Activated naive CD4-positive, alpha-beta T cell treated with anti-CD3 and anti-CD28 coated beads, Interleukin-2, amount 50 U/mL, for 24 hours (primary cell): ENCODE data around the gene IGFBP6.
A peak's percentile ranks its signal among the peaks of the same experiment; 100 is the strongest.

Source experiments
- H3K27ac Mint-ChIP-seq: one replicate; pipeline ENCODE4 v1.8.0; 2021; ENCODE audit warnings: mild to moderate bottlenecking, mixed read lengths
- H3K27me3 Mint-ChIP-seq: one replicate; pipeline ENCODE4 v1.8.0; 2021; ENCODE audit warnings: mixed read lengths
- H3K36me3 Mint-ChIP-seq: one replicate; pipeline ENCODE4 v1.8.0; 2021; ENCODE audit warnings: mixed read lengths
- H3K4me1 Mint-ChIP-seq: one replicate; pipeline ENCODE4 v1.8.0; 2021; ENCODE audit warnings: mixed read lengths
- H3K4me3 Mint-ChIP-seq: one replicate; pipeline ENCODE4 v1.8.0; 2021; ENCODE audit warnings: mild to moderate bottlenecking, mixed read lengths
- H3K9me3 Mint-ChIP-seq: one replicate; pipeline ENCODE4 v1.8.0; 2021; ENCODE audit warnings: mixed read lengths

The IGFBP6 gene, protein sequence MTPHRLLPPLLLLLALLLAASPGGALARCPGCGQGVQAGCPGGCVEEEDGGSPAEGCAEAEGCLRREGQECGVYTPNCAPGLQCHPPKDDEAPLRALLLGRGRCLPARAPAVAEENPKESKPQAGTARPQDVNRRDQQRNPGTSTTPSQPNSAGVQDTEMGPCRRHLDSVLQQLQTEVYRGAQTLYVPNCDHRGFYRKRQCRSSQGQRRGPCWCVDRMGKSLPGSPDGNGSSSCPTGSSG

DNA sequence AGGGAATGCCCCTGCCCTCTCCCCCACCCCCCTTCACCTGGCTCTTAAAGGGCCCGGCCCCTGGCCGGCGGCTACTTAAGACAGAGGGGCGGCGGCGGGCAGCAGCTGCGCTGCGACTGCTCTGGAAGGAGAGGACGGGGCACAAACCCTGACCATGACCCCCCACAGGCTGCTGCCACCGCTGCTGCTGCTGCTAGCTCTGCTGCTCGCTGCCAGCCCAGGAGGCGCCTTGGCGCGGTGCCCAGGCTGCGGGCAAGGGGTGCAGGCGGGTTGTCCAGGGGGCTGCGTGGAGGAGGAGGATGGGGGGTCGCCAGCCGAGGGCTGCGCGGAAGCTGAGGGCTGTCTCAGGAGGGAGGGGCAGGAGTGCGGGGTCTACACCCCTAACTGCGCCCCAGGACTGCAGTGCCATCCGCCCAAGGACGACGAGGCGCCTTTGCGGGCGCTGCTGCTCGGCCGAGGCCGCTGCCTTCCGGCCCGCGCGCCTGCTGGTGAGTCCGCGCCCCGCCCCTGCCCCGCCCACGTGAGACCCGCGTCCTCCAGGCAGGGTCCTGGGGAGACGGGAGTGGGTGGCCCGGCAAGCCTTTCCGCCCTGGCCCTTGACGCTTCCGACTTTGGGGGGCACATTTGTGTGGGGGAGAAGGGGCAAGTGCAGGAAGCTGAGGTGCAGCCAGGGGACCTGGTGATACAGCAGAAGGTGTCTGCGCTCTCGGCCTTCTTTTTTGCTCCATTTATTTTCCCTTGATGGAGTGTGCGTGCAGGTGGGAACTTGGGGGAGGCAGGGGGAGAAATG is at the start of gene IGFBP6:
IGFBP6 (plus strand) TSS at position 104 of the 790 bp plus-strand sequence; CDS start at position 155, 51 bp downstream.
- peak within 1 kb of the TSS; percentile 73 for H3K27ac Mint-ChIP-seq
- peak within 1 kb of the TSS; percentile 85 for H3K4me3 Mint-ChIP-seq
- peaks cover 32% of the 10 kb centered on the region for H3K4me1 Mint-ChIP-seq
- H3K27me3 Mint-ChIP-seq, result no peaks in the 10 kb centered on the region
- H3K9me3 Mint-ChIP-seq, result no peaks in the 10 kb centered on the region
- no peaks in the 10 kb centered on the region for H3K36me3 Mint-ChIP-seq

DNA sequence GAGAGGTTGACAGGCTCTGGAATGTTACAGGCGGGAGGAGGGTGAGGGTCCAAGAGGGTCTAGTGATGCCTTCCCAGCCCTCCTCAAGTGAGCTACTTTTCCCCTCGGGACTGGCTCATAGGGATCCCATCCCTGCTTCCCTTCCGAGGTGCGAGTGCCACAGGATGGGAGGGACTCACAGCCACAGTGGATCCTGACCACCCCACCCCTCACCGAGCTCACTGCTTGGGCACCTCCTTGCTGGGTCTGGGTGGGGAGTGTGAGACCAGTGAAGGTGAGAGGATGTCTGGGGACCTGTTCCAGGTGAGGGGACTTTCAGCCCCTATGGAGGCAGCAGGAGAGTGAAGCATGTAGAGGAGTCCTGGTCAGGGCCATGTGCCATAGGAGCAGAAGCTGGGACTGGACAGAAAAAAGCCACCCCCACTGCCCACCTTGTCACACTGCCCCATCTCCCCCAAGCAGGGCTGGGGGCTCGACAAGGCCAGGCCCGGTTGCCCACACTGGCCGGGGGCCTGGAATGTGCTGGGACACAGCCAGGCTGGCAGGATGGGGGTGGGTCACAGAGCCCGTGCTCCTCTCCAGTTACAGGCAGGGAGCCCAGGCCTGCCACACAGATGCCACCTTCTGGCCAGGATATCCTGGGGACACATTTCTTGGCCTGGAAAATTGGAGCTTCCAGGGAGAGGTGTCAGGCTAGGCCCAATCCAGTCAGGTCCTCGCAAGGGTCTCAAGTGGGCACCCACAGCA is 49.3 kb upstream of the IGFBP6 start:
- H3K9me3 Mint-ChIP-seq, result no peaks in the 10 kb centered on the region

DNA sequence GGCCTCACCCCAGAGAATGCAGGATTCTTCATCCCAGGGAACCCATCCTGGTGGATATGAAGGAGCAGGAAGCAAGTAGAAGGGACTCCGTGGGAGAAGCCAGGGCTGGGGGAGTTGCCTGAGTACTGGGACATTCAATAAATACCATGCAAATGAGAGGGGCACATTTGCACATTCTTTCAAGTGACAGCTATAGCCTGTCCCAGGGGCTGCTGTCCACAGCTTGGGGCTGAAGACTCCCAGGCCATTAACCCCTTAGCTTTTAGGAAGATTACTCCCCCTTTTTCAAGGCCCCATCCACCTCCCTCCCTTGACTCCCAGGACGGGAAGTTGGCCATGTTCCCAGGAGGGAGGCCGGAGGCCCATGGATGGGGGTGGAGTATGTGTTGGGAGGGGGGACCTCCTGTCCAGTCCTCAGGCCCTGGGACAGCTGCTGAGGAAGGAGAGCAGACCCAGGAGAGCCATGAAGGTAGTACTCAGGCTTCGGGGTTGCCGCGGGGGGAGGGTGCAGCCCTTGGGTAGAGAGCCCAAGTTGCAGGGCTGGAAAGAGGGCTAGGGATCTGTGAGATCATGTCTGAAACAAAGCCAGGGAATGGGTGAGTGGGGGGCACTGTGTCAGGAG is 48.6 kb upstream of the IGFBP6 start:
- Mint-ChIP-seq H3K4me1 (peaks cover 25% of the 10 kb centered on the region), H3K9me3 (no peaks in the 10 kb centered on the region), H3K27me3 (no peaks in the 10 kb centered on the region), H3K36me3 (no peaks in the 10 kb centered on the region), H3K4me3 (no peak overlapping the region), H3K27ac (peak overlapping the region; percentile 46)

More for the DNA sequence above, 49.3 kb upstream of the IGFBP6 start:
- Mint-ChIP-seq H3K4me1 (peaks cover 22% of the 10 kb centered on the region), H3K27ac (peak overlapping the region; percentile 46), H3K4me3 (peak overlapping the region; percentile 42), H3K27me3 (no peaks in the 10 kb centered on the region), H3K36me3 (no peaks in the 10 kb centered on the region)

DNA sequence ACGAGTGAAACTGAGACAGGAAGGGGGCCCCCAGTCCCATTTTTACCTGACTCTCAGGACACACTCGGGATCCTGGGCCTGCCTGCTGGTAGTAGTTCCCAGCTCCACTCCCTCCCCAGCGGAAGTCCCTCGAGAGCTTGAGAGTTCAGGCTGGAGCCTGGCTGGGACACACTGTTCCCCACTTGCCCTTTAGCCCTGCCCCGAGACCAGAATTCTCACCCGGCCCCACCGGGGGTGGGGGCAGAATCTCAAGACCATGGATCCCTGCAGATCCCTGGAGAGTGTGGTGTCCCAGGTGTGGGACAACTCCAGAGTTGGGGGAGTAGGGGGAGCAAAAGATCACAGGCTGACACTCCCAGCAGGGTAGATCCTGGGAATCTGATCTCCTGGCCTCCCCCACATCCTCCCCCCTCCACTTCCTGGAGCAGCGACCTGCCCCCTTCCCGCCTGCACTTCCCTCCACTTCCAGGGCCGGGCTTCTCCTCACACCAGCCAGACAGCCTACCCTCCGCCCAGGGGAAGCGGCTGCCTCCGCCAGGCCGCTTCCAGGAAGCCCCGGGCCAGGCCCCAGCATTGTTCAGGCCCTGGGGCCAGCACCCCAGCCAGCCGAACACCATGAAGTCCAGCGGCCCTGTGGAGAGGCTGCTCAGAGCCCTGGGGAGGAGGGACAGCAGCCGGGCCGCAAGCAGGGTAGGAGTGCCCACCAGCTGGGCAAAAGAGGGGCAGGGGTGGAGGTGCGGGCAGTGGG is 47.7 kb upstream of the IGFBP6 start, which contains the start of gene TNS2:
TNS2 (plus strand) TSS at position 495 of the 748 bp plus-strand sequence; CDS start at position 616, 121 bp downstream.
- Mint-ChIP-seq H3K9me3 (no peaks in the 10 kb centered on the region), H3K27ac (peak within 1 kb of the TSS; percentile 51), H3K27me3 (no peaks in the 10 kb centered on the region), H3K4me3 (no peak within 1 kb of the TSS), H3K36me3 (no peaks in the 10 kb centered on the region), H3K4me1 (peaks cover 29% of the 10 kb centered on the region)

DNA sequence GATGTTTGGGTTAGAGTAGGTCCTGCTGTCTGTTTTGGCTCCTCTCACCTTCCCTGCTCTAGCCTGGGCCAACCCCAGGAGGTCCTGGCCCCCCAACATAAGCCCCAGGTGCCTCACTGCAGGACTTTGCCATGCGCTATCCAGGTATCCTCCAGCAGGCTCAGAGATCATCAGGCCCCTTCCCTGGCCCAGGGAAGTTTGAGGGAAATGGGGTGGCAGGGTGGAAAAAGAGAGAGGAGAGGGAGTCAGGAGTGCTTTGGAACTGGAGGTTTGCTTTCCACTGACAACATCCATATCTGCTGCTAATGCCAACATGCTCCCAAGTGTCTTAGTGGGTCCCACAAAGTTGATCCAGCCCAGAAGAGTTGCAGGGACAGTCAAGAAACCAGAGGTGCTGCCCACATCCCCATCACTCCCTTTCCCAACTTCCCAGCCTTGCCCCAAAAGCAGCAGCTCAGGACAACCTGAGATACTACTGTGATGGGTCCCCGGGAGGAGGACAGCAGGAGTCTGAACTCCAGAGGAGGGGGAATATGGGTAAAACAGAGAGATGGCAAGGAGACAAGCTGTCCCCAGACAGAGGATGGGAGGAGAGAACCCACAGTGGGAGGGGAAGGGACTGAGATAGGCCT is 46.9 kb upstream of the IGFBP6 start:
- Mint-ChIP-seq H3K9me3 (no peaks in the 10 kb centered on the region), H3K27ac (no peak overlapping the region), H3K27me3 (no peaks in the 10 kb centered on the region), H3K4me3 (no peak overlapping the region), H3K4me1 (peaks cover 32% of the 10 kb centered on the region), H3K36me3 (no peaks in the 10 kb centered on the region)

DNA sequence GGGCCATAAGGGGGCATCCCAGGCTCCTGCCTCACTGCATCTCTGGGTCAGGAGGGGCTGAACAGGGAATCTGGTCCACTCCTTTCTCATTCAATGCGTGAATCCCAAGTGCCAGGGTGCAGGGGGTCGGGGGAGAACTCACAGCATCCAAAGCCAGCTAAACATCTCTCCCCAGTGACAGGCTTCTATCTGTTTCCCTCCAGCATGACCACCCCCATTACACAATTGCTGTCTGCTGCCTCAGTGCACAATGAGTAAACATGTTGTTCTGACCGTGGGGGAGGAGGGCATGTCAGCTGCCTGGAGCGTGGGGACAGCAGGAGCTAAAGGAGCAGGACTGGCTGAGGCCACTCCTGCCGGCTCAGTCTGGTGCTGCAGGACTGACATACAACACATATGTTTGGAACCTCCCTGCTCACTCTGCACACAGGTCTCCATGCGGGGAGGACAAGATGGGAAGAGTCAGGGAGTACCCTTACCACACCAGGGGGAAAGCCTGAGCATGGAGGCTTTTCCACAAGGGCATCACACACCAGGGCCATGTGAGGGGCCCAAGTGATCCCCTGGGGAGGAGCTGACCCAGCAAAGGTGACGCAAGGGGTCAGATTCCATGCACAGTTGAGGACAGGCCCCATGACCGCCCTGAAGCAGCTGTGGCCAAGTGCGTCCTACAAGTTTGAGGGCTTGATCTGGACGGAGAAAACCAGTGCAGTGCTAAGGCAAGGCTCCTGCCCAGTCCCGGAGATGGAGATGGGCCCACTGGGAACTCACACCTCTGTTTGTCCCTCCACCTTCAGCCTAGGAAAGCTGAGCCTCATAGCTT is 46.2 kb upstream of the IGFBP6 start:
- no peaks in the 10 kb centered on the region for H3K9me3 Mint-ChIP-seq
- H3K27ac Mint-ChIP-seq, result no peak overlapping the region
- H3K4me1 Mint-ChIP-seq, result peaks cover 27% of the 10 kb centered on the region
- H3K36me3 Mint-ChIP-seq, result no peaks in the 10 kb centered on the region
- H3K27me3 Mint-ChIP-seq, result no peaks in the 10 kb centered on the region
- H3K4me3 Mint-ChIP-seq, result no peak overlapping the region

DNA sequence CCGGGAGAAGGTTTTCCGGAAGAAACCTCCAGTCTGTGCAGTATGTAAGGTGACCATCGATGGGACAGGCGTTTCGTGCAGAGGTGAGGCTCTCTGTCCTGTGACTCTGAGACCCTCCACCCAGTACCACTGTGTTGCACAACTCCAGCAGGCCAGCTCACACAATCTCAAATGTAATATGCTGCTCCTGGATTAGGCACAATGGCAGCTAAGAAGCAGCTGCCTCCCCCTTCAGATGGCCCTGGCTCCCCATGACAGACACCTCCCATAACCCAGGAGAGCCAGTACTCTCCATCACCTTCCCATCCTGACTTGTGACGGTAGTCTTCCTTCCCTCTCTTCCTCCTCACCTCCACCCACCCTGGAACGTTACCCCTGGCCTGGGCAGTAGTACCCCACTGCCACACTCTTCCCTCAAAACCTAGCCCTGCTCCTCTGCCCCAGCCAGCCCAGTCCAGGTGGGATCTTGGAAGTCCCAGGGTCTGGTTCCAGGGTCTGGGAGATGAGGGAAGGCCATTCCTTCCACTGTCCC is 45.5 kb upstream of the IGFBP6 start:
- H3K36me3 Mint-ChIP-seq, result no peaks in the 10 kb centered on the region
- no peaks in the 10 kb centered on the region for H3K9me3 Mint-ChIP-seq
- no peak overlapping the region for H3K27ac Mint-ChIP-seq
- no peak overlapping the region for H3K4me3 Mint-ChIP-seq
- no peaks in the 10 kb centered on the region for H3K27me3 Mint-ChIP-seq
- H3K4me1 Mint-ChIP-seq, result peaks cover 23% of the 10 kb centered on the region

DNA sequence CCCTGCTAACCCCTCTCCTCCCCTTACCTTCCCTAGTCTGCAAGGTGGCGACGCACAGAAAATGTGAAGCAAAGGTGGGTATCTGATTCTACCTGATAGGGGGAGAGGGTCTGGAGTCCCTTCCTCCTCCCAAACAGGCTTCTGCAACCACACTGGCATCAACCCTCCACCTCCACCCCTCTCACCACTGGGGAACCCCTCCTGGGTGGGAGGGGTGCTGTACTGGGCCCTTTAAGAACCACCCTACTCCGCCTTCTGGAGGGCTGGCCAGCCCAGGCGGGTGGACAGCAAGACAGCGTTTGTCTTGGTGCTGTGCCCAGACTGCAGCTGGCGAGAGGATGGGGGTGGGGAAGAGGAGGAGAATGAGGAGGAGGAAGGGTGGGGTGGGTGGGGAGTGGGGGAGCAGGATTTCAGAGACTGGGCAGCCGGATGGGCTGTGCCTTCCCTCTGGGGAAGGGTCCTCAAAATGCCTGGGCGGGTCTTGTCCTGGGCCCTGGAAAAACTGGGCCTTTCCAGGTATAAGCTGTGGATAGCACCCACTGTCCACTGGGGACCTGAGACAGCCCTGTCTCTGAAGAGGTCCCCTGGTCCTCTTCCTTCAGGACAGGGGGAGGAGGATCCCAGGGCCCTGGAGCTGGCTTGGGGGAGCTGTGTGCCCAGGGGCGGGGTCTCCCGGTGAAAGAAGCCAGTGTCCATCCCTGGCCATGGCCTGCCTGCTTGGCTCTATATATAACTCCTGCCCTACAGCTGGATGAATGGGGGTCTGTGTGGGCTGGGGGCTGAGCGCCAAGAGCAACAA is 44.8 kb upstream of the IGFBP6 start:
- H3K4me1 Mint-ChIP-seq, result peaks cover 23% of the 10 kb centered on the region
- no peak overlapping the region for H3K27ac Mint-ChIP-seq
- no peaks in the 10 kb centered on the region for H3K9me3 Mint-ChIP-seq
- no peaks in the 10 kb centered on the region for H3K36me3 Mint-ChIP-seq
- H3K27me3 Mint-ChIP-seq, result no peaks in the 10 kb centered on the region
- H3K4me3 Mint-ChIP-seq, result no peak overlapping the region

DNA sequence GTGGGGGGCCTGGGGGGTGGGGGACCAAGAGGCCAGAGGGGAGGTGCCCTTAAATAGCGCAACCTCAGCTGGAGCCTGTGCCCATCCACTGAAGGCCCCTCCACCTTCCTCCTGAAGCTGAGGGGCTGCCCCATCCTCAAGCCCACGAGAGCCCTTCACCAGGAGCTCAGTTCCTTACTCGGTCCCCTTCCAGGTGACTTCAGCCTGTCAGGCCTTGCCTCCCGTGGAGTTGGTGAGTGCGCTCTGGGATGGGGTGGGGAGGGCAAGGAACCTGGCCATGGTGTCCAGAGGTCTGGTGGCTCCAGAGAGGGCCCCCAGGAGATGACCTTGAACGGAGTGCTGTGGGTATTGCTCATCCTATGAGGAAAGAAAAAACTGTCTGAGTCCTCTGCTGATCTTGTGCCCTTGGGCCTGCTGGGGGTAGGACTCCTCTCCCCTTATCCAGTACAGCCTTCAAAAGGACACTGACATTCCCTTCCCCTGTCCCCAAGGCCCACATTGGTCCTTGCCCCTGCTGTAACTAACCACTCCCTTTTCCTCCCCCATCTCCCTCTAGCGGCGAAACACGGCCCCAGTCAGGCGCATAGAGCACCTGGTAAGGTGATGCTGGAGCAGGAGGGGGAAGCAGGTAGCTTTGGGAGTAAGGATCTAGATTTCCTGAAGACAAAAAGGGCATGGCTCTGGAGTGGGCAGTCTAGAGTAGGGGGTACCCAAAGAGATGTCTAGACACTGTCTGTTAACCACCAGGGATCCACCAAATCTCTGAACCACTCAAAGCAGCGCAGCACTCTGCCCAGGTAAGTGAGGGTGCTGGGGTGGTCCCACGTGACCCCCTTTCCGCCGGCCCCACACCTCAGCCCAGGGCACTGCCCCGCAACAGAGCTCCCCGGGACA is 44.0 kb upstream of the IGFBP6 start:
- no peaks in the 10 kb centered on the region for H3K9me3 Mint-ChIP-seq
- peak overlapping the region; percentile 96 for H3K27ac Mint-ChIP-seq
- H3K4me1 Mint-ChIP-seq, result peaks cover 19% of the 10 kb centered on the region
- peak overlapping the region; percentile 95 for H3K4me3 Mint-ChIP-seq
- H3K36me3 Mint-ChIP-seq, result no peaks in the 10 kb centered on the region
- no peaks in the 10 kb centered on the region for H3K27me3 Mint-ChIP-seq

DNA sequence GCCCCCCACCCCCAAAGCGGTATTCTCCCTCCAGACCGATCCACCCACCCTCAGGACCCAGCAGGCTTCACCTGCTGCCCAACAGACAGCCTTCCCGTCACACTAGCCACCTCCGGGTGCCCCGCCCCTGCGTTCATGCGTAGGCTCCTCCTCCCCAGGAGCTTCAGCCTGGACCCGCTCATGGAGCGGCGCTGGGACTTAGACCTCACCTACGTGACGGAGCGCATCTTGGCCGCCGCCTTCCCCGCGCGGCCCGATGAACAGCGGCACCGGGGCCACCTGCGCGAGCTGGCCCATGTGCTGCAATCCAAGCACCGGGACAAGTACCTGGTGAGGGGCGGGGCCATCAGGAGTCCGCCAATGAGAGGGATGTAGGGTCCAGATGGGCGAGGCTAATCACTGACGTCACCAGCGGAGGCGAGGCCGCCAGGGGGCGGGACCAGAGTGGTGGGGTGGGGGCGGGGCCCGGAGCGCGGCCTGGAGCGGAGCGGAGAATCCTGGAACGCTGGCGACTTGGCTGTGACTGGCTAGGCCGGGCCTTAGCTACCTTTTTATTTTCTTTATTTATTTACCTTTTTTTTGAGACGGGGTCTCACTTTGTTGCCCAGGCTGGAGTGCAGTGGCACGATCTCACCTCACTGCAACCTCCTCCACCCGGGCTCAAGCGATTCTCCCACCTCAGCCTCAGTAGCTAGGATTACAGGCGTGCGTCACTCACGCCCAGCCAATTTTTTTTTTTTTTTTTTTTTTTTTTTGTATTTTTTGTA is 43.2 kb upstream of the IGFBP6 start:
- H3K4me1 Mint-ChIP-seq, result peaks cover 11% of the 10 kb centered on the region
- H3K36me3 Mint-ChIP-seq, result no peaks in the 10 kb centered on the region
- H3K27ac Mint-ChIP-seq, result peak overlapping the region; percentile 96
- H3K27me3 Mint-ChIP-seq, result no peaks in the 10 kb centered on the region
- peak overlapping the region; percentile 95 for H3K4me3 Mint-ChIP-seq
- H3K9me3 Mint-ChIP-seq, result no peaks in the 10 kb centered on the region

DNA sequence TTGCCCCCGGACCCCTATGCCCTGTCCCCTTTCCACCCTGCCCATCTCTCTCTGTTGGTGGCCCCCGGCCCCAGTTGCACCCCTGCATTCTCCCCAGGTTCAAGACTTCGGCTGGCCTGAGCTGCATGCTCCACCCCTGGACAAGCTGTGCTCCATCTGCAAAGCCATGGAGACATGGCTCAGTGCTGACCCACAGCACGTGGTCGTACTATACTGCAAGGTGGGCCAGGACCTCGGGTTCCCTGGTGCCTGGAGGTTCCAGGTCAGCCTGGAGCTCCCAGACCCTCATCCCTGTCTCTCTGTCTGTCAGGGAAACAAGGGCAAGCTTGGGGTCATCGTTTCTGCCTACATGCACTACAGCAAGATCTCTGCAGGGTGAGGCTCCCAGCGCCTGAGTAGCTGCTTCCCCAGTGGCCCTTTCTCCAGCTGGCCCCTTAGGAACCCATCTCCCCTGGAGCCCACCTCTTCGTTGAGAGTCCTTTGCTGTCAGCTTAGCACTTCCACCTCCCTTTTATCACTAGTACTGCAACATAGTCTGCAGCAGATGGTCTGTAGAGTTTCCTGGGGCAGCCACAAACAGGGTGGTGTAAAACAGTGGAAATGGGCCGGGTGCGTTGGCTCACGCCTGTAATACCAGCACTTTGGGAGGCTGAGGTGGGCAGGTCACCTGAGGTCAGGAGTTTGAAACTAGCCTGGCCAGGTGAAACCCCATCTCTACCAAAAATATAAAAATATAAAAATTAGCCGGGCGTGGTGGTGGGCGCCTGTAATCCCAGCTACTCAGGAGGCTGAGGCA is 41.8 kb upstream of the IGFBP6 start:
- Mint-ChIP-seq H3K27ac (peak overlapping the region; percentile 19), H3K27me3 (no peaks in the 10 kb centered on the region), H3K36me3 (no peaks in the 10 kb centered on the region), H3K4me1 (peaks cover 10% of the 10 kb centered on the region), H3K9me3 (no peaks in the 10 kb centered on the region), H3K4me3 (peak overlapping the region; percentile 59)
